ENCODE results near the gene ZNF629. TPM values are rescaled to one million over a fixed set of nuclear protein-coding genes. Genes with fewer than 3 reads are reported as not detected.

Gene ZNF629
- polyA plus RNA-seq, 1 experiment: 5.1 TPM

- ChIA-PET POLR2A (no interaction called here), CTCF (no interaction called here)
- no peak overlapping the region for H3K27ac ChIP-seq (ENCODE audit: low read depth, low read length)
- TF ChIP-seq CTCF (IDR thresholded peaks at IDR 0.05; ENCODE audit: low read depth, low read length): no peak
- H3K4me3 ChIP-seq (ENCODE audit: low read depth, low read length): no peak overlapping the region
- H3K9me3 ChIP-seq (ENCODE audit: control insufficient read depth, insufficient read depth, low read length): no peaks in the 10 kb centered on the region
- H3K27me3 ChIP-seq (ENCODE audit: control insufficient read depth, insufficient read depth, low read length): no peaks in the 10 kb centered on the region
- DNase-seq (ENCODE audit: low read depth, low spot score): no peak
Measured at GRCh38 chr16:30750201-30750600, 36.8 kb downstream of the ZNF629 start.

GRCh38 chr16:30748634-30749445 lies 38.2 kb downstream of the ZNF629 start:
- POLR2A ChIA-PET: interaction anchor here (0.5 to 1.9 kb wide), 12 partner anchors 9 to 153 kb away, joined by 3 to 7 read pairs (median 4); partner anchors contain the start of genes CTF1 and ZNF629
- no peak overlapping the region for H3K27ac ChIP-seq (ENCODE audit: low read depth, low read length)

GRCh38 chr16:30747799-30748633 lies 39.0 kb downstream of the ZNF629 start, which contains the start of gene PHKG2:
Gene PHKG2 (plus strand): TSS chr16:30748425. CDS start chr16:30748821, 396 bp downstream.
- peak; percentile 96 for DNase-seq (ENCODE audit: low read depth, low spot score)
- Histone ChIP-seq H3K9me3 (ENCODE audit: control insufficient read depth, insufficient read depth, low read length) (no peaks in the 10 kb centered on the region), H3K27ac (ENCODE audit: low read depth, low read length) (peak within 1 kb of the TSS; percentile 65), H3K27me3 (ENCODE audit: control insufficient read depth, insufficient read depth, low read length) (no peaks in the 10 kb centered on the region), H3K4me3 (ENCODE audit: low read depth, low read length) (peak within 1 kb of the TSS; percentile 90)
- ChIA-PET POLR2A (interaction anchor here (0.5 to 1.9 kb wide), 13 partner anchors 10 to 154 kb away, joined by 3 to 7 read pairs (median 4); partner anchors contain the start of genes CTF1 and ZNF629), CTCF (interaction anchor here (1.0 to 1.3 kb wide), 3 partner anchors 26 to 66 kb away, joined by 3 read pairs; no protein-coding TSS in a partner anchor)
- TF ChIP-seq CTCF (IDR thresholded peaks at IDR 0.05; ENCODE audit: low read depth, low read length): no peak

More at GRCh38 chr16:30748634-30749445, 38.2 kb downstream of the ZNF629 start:
- DNase-seq (ENCODE audit: low read depth, low spot score): no peak
- peak overlapping the region; percentile 90 for H3K4me3 ChIP-seq (ENCODE audit: low read depth, low read length)
- no peaks in the 10 kb centered on the region for H3K27me3 ChIP-seq (ENCODE audit: control insufficient read depth, insufficient read depth, low read length)
- H3K9me3 ChIP-seq (ENCODE audit: control insufficient read depth, insufficient read depth, low read length): no peaks in the 10 kb centered on the region
- no peak for TF ChIP-seq CTCF (IDR thresholded peaks at IDR 0.05; ENCODE audit: low read depth, low read length)
- CTCF ChIA-PET: interaction anchor here (1.2 kb wide), 1 partner anchor 65 kb away, joined by 3 read pairs; no protein-coding TSS in a partner anchor

DNA sequence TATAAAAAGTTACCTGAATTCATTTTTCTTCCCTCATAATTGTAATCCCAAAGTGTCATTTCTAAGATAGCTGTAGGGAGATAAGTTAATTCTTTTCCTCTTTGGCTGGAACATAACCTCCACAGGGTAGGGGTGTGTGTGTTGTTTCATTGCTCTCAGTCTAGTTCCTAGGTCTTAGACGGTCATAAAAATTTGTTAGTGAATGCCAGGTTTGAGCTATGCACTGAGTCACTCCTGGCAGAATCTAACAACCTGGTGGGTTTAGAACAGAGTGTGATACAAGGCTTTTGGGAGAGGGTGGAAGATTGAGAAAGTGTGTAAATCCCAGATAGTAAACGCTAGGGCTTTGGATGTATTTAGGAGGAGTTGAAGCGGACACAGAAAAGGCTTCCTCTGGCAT lies 39.7 kb downstream of the ZNF629 start:
- no peaks in the 10 kb centered on the region for H3K27me3 ChIP-seq (ENCODE audit: control insufficient read depth, insufficient read depth, low read length)
- H3K27ac ChIP-seq (ENCODE audit: low read depth, low read length): peak overlapping the region; percentile 65
- H3K9me3 ChIP-seq (ENCODE audit: control insufficient read depth, insufficient read depth, low read length): no peaks in the 10 kb centered on the region
- no peak for TF ChIP-seq CTCF (IDR thresholded peaks at IDR 0.05; ENCODE audit: low read depth, low read length)
- DNase-seq (ENCODE audit: low read depth, low spot score): no peak
- POLR2A ChIA-PET: interaction anchor here (0.6 to 1.9 kb wide), 8 partner anchors 10 to 149 kb away, joined by 3 to 7 read pairs (median 4); partner anchors contain the start of genes CTF1 and ZNF629
- CTCF ChIA-PET: interaction anchor here (1.0 to 1.3 kb wide), 3 partner anchors 25 to 66 kb away, joined by 3 read pairs; no protein-coding TSS in a partner anchor
- no peak overlapping the region; the same call in 1 of the 2 replicates for H3K4me3 ChIP-seq (ENCODE audit: low read depth, low read length)

Measured in AG04450 (cell line).